Heart left ventricle (tissue), 16 donors: Measurements from ENCODE around the gene EYA4. TPM values are rescaled to one million over a fixed set of nuclear protein-coding genes. Genes with fewer than 3 reads are reported as not detected.
A peak's percentile ranks its signal among the peaks of the same experiment; 100 is the strongest.

Source experiments
- ATAC-seq, 4 donors: fragments of 200-7000 bp; cut with Tn5 transposase; one replicate each; pipeline ENCODE4 v1.9.1; 2020 to 2022; ENCODE audit warnings: moderate library complexity in 4 of 4, mild to moderate bottlenecking in 3 of 4, moderate number of reproducible peaks in 1 of 4
- DNase-seq, 5 donors: peaks; one replicate each; pipeline ENCODE4 v3.0.0-alpha.2; 2020
- H3K27ac ChIP-seq, 12 donors: fragments of 200-600 bp; sonication (generic) in 4 of 12; one replicate each; pipeline versions ENCODE4 v1.5.0 to v1.8.0; 2016 to 2022; ENCODE audit warnings: mild to moderate bottlenecking in 2 of 12
- H3K27me3 ChIP-seq, 9 donors: fragments of 200-600 bp; sonication (generic) in 2 of 9; one replicate each; pipeline versions ENCODE4 v1.5.1 to v1.8.0; 2016 to 2022; ENCODE audit warnings: mild to moderate bottlenecking in 3 of 9
- H3K36me3 ChIP-seq, 9 donors: fragments of 200-600 bp; sonication (generic) in 2 of 9; one replicate each; pipeline versions ENCODE4 v1.5.0 to v1.8.0; 2018 to 2022; ENCODE audit warnings: mild to moderate bottlenecking in 2 of 9
- H3K4me1 ChIP-seq, 12 donors: fragments of 200-600 bp; sonication (generic) in 4 of 12; one replicate each; pipeline versions ENCODE4 v1.5.0 to v1.8.0; 2016 to 2022; ENCODE audit warnings: mild to moderate bottlenecking in 3 of 12
- H3K4me3 ChIP-seq, 12 donors: fragments of 200-600 bp; sonication (generic) in 4 of 12; one replicate each; pipeline versions ENCODE4 v1.5.0 to v1.8.0; 2017 to 2022; ENCODE audit warnings: mild to moderate bottlenecking in 9 of 12, moderate library complexity in 4 of 12
- H3K9me3 ChIP-seq, 12 donors: fragments of 200-600 bp; sonication (generic) in 4 of 12; one replicate each; pipeline versions ENCODE4 v1.5.0 to v1.8.0; 2016 to 2022; ENCODE audit warnings: mild to moderate bottlenecking in 1 of 12
- CTCF ChIP-seq, 12 donors: fragments of 200-600 bp; sonication (generic) in 4 of 12; IDR thresholded peaks; one replicate each; pipeline versions ENCODE4 v1.5.0 to v1.8.0; 2018 to 2022; ENCODE audit warnings: antibody characterized with exemption in 12 of 12, mild to moderate bottlenecking in 5 of 12
- POLR2A ChIP-seq, 2 donors: fragments of 450-650 bp; IDR thresholded peaks; one replicate each; pipeline ENCODE4 v1.6.1; 2017; ENCODE audit warnings: antibody characterized with exemption in 2 of 2, mild to moderate bottlenecking in 2 of 2, moderate library complexity in 2 of 2
- WGBS, 4 donors: extraction: QIAGEN DNeasy Blood & Tissue Kit in 2 of 4; methylation state at CpG; one replicate each; pipeline versions ENCODE4 v1.1.5 to v1.1.7; 2013 to 2018; 5-methylcytosine and 5-hydroxymethylcytosine counted together
- intact Hi-C, 10 donors: fragments of 100-400 bp; cut with DNase I; formaldehyde crosslinking; loops; one replicate each; pipeline versions ENCODE4 v1.11.1 to v1.14.2; 2022
- polyA plus RNA-seq, 2 donors: library from polyadenylated mRNA; stranded (reverse); fragments of 200-250 nt; gene quantifications; one replicate each; pipeline ENCODE4 v1.2.3, GENCODE V29; 2013
- total RNA-seq, 9 donors: library from RNA; depleted of rRNA in 2 of 9; stranded (reverse); fragments of >200 nt in 2 of 9; fragmentation: NEBNext Ultra II Directional in 3 of 9; extraction: Animal tissue kit (Norgen Biotek cat#: 25700) in 3 of 9; gene quantifications; one replicate each; pipeline versions ENCODE4 v1.1.0 to v1.2.4, GENCODE V29; 2016 to 2023
- donor health status: ischemic (EF 13 %, LVEDD 7.1; RV severe dilation, severe dysfunction).
- donor health status: healthy with polysubstance abuse.
- donor health status: DM: no; HTN: yes; CAD: no.
- donor health status: DM: no; HTN: no; CAD: no.
- donor health status: ischemic (EF 25% LVEDD 6.9; RV normal size, moderate dysfunction).
- donor health status: ischemic (EF 25% LVEDD 5.7; RV mildly dilated, moderate dysfunction).
- donor health status: healthy.
- donor health status: DM: yes; HTN: yes; CAD: no.
- donor health status: ischemic (EF 35%, LVEDD 5.7; RV mildly dilated, moderate dysfunction).
- donor health status: nonischemic (EF 11% LVEDD 7.7; RV severe dilation, severe dysfunction).
- donor health status: DM: yes; HTN: yes; CAD: no.
- donor health status: PGD.
- donor health status: ischemic (EF 29% LVEDD 5.4; RV normal size, mild dysfunction).
- donor health status: nonischemic (EF 23%, LVEDD 6.1; RV moderate dilation, normal function).

Gene EYA4
- total and polyA plus RNA-seq, 11 donors: 3.6 to 29.6 (median 21.7) TPM

DNA sequence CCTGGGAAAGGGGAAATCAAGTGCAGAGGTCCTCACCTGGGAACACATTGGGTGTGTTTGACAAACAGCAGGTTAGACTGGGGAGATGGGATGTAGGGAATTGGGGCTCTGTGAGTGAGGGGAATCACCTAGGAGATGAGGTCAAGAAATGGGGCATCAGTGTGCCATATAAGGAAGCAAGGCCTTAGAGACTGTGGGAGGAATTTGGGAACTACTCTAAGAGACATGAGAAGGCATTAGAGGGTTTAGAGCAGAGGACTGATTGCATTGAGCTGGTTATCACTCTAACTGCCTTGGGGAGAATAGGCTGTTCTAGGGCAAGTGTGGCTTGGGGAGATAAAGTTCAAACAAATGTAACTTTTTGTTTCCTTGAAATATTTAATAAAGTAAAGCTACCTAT lies 189.9 kb downstream of the EYA4 start:
- no peak for ATAC-seq
- Histone ChIP-seq H3K27me3 (no peaks in the 10 kb centered on the region), H3K4me3 (no peak overlapping the region), H3K36me3 (no peaks in the 10 kb centered on the region), H3K27ac (no peak overlapping the region), H3K4me1 (peaks cover 0 to 19% (median 0%) of the 10 kb centered on the region in 12 donors), H3K9me3 (no peaks in the 10 kb centered on the region)
- no peak for DNase-seq
- intact Hi-C loops: no loop called here
- no peak for TF ChIP-seq POLR2A (IDR thresholded peaks at IDR 0.05)
- TF ChIP-seq CTCF (IDR thresholded peaks at IDR 0.05): no peak

DNA sequence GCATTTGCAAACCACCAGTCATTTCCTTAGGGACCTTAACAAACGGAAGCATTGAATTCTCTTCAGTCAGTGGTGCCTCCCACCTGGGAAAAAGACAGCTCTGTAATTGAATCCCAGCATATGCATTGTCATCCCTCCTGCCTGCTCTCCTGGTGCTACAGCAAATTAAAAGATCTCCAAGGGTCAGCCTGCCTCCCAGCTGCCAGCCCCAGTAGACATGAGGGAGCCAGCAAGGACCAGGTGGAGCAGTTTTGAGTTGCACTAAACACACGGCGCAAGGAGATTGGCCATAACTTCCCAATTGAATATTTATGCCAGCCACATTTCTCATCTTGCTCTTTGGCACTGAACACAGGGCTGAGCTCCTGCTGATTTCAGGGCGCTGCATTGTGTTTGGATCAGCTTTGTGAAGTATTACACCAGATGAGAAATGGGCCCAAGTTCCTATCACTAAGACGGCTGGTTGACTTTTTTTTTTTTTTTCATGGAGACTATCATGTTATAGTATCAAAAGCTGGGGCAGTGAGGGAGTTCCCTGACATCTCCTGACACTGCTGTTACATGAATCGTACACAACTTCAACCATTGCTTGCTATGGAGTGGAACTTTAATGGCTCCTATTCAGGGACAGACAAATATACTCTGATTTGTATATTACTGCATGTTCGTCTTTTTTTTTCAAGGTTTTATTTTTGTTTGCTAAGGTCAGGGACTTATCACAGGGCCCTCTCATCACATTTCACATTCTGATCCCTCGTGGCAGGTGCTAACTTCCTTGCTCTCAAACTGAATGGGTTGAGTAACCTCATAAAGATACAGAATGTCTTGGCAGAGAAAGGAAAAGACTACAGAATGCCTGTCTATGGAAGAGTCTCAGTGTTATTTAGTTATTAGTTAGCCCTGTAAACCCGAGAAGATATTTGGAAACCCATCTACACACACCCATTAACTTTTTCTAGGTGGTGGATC lies 191.1 kb downstream of the EYA4 start:
- H3K27me3 ChIP-seq: no peaks in the 10 kb centered on the region
- H3K27ac ChIP-seq: no peak overlapping the region
- H3K4me1 ChIP-seq: peaks cover 0 to 19% (median 0%) of the 10 kb centered on the region in 12 donors
- no peak for TF ChIP-seq CTCF (IDR thresholded peaks at IDR 0.05)
- no peak for TF ChIP-seq POLR2A (IDR thresholded peaks at IDR 0.05)
- H3K36me3 ChIP-seq: no peaks in the 10 kb centered on the region
- intact Hi-C loops: no loop called here
- no peak overlapping the region for H3K4me3 ChIP-seq
- DNase-seq (no peak), ATAC-seq (peak in 2 of 4 donors; percentile 17 to 19)
- WGBS, 4 donors: 44 to 54% (median 47%) methylated on average over 9 of the region's 9 CpGs
- no peaks in the 10 kb centered on the region for H3K9me3 ChIP-seq

GRCh38 chr6:133435065-133435728 lies 194.0 kb downstream of the EYA4 start:
- Histone ChIP-seq H3K36me3 (no peaks in the 10 kb centered on the region), H3K4me3 (no peak overlapping the region), H3K9me3 (no peaks in the 10 kb centered on the region), H3K27me3 (no peaks in the 10 kb centered on the region), H3K27ac (peak overlapping the region in 8 of 12 donors; percentile 6 to 62 (median 46)), H3K4me1 (peaks cover 0 to 19% (median 0%) of the 10 kb centered on the region in 12 donors)
- 43 to 58% (median 47%) methylated on average over 7 of the region's 7 CpGs for WGBS, 4 donors
- DNase-seq (peak in 3 of 5 donors; percentile 17 to 70 (median 62)), ATAC-seq (peak; percentile 55 to 86 (median 74))
- TF ChIP-seq POLR2A (IDR thresholded peaks at IDR 0.05) (no peak), CTCF (IDR thresholded peaks at IDR 0.05) (no peak)
- intact Hi-C loops: no loop called here

- no peaks in the 10 kb centered on the region for H3K27me3 ChIP-seq
- no peak for TF ChIP-seq POLR2A (IDR thresholded peaks at IDR 0.05)
- TF ChIP-seq CTCF (IDR thresholded peaks at IDR 0.05): no peak
- H3K27ac ChIP-seq: no peak overlapping the region
- no peaks in the 10 kb centered on the region for H3K36me3 ChIP-seq
- 51 to 61% (median 57%) methylated on average over 1 of the region's 1 CpG for WGBS, 4 donors
- intact Hi-C loops: no loop called here
- DNase-seq (no peak), ATAC-seq (no peak)
- no peaks in the 10 kb centered on the region for H3K9me3 ChIP-seq
- H3K4me1 ChIP-seq: peaks cover 0 to 19% (median 0%) of the 10 kb centered on the region in 12 donors
- H3K4me3 ChIP-seq: no peak overlapping the region
Measured at GRCh38 chr6:133436652-133437051, 195.5 kb downstream of the EYA4 start.
